HepG2 (cell line): ENCODE results near the gene MB. TPM values are rescaled to one million over a fixed set of nuclear protein-coding genes. Genes with fewer than 3 reads are reported as not detected.
A peak's percentile ranks its signal among the peaks of the same experiment; 100 is the strongest.

Experiments used
- ATAC-seq: fragments of 200-7000 bp; cut with Tn5 transposase; 3 replicates; pipeline ENCODE4 v1.9.1; 2020; ENCODE audit warnings: mild to moderate bottlenecking, moderate library complexity
- BruUV-seq: library from RNA; stranded (reverse); fragments of 400-500 nt; replicated peaks from 2 replicates; lab custom pipeline; 2021; lab: Mats Ljungman, UMichigan
- CTCF ChIA-PET: fragments of 300-600 bp; formaldehyde crosslinking; extraction: SDS; loops from one replicate; lab custom pipeline; 2021; ENCODE audit warnings: low total read pairs, inconsistent platforms, low intra/inter-chr PET ratio; lab: Yijun Ruan, JAX
- POLR2A ChIA-PET: fragments of 350-600 bp; sonication (Branson Sonifier 250); formaldehyde crosslinking; loops from one replicate; lab custom pipeline; 2020; ENCODE audit warnings: antibody characterized with exemption, inconsistent platforms; lab: Yijun Ruan, JAX
- DNase-seq: peaks from one replicate; pipeline ENCODE4 v3.0.0-alpha.2; 2015; ENCODE audit warnings: low spot score
- FAIRE-seq: peaks from 3 replicates; lab custom pipeline; 2011; peaks lifted over from hg19 to GRCh38; lab: Jason Lieb, UNC
- H2AFZ ChIP-seq: one replicate; pipeline ENCODE4 v1.6.1; 2011; ENCODE audit warnings: low read length, inconsistent platforms
- H3K27ac ChIP-seq: fragments of 300-600 bp; 3 replicates; pipeline ENCODE4 v1.8.0; 2011; ENCODE audit warnings: mixed run types, mild to moderate bottlenecking, mixed read lengths, low read length, inconsistent platforms; ENCODE audit not compliant: insufficient read depth; ENCODE audit errors: extremely low read length
- H3K27me3 ChIP-seq, 2 experiments: fragments of 200-600 bp in 1 of 2; 2 replicates in 1 of 2; 3 replicates in 1 of 2; pipeline versions ENCODE4 v1.6.0 to v1.8.0; 2011; ENCODE audit warnings: low read length in 2 of 2, mild to moderate bottlenecking in 2 of 2, moderate library complexity in 2 of 2, inconsistent platforms in 1 of 2; ENCODE audit not compliant: insufficient read depth in 2 of 2, control insufficient read depth in 1 of 2
- H3K36me3 ChIP-seq, 2 experiments: fragments of 200-600 bp in 1 of 2; replicated peaks in 1 of 2; 2 replicates in 1 of 2; 3 replicates in 1 of 2; pipeline versions ENCODE4 v1.5.1 to v1.8.0; 2011; ENCODE audit warnings: low read length in 2 of 2, inconsistent platforms in 1 of 2; ENCODE audit not compliant: insufficient read depth in 2 of 2, control insufficient read depth in 1 of 2
- H3K4me1 ChIP-seq: 2 replicates; pipeline ENCODE4 v1.5.1; 2012; ENCODE audit warnings: low read length, inconsistent platforms; ENCODE audit not compliant: insufficient read depth
- H3K4me2 ChIP-seq: 2 replicates; pipeline ENCODE4 v1.6.0; 2011; ENCODE audit warnings: low read depth, low read length, inconsistent platforms
- H3K4me3 ChIP-seq, 3 experiments: fragments of 200-600 bp in 1 of 3; sonication (generic), shearing (Covaris generic) in 1 of 3; replicated peaks in 1 of 3; 2 replicates each; pipeline ENCODE4 v1.5.1; 2011 to 2016; ENCODE audit warnings: low read length in 3 of 3, inconsistent platforms in 2 of 3, low read depth in 2 of 3, mild to moderate bottlenecking in 2 of 3, control low read depth in 1 of 3, mixed read lengths in 1 of 3; ENCODE audit not compliant: insufficient read depth in 1 of 3
- H3K79me2 ChIP-seq: one replicate; pipeline ENCODE4 v1.6.1; 2011; ENCODE audit warnings: low read length, inconsistent platforms; ENCODE audit not compliant: insufficient read depth
- H3K9ac ChIP-seq: 2 replicates; pipeline ENCODE4 v1.6.0; 2011; ENCODE audit warnings: mild to moderate bottlenecking, low read depth, low read length, inconsistent platforms; ENCODE audit not compliant: insufficient read depth
- H3K9me3 ChIP-seq: 2 replicates; pipeline ENCODE4 v1.5.1; 2012; ENCODE audit warnings: mild to moderate bottlenecking, low read length
- H4K20me1 ChIP-seq: 2 replicates; pipeline ENCODE4 v1.6.0; 2011; ENCODE audit warnings: inconsistent platforms, mild to moderate bottlenecking, low read length, moderate library complexity; ENCODE audit not compliant: insufficient read depth
- BCL3 ChIP-seq: sonication (generic); formaldehyde crosslinking; IDR thresholded peaks from 2 replicates; pipeline ENCODE4 v1.5.1; 2020; ENCODE audit warnings: mild to moderate bottlenecking, missing genetic modification reagents, moderate library complexity
- HNRNPLL ChIP-seq: fragments of 200-400 bp; formaldehyde crosslinking; IDR thresholded peaks from 2 replicates; pipeline ENCODE4 v1.6.1; 2017; ENCODE audit warnings: mild to moderate bottlenecking, low read depth, low read length; ENCODE audit not compliant: poor library complexity, severe bottlenecking
- HOXD1 ChIP-seq: sonication (generic); formaldehyde crosslinking; IDR thresholded peaks from 2 replicates; pipeline ENCODE4 v1.5.0; 2020; ENCODE audit warnings: missing genetic modification reagents
- NR1H2 ChIP-seq: sonication (generic); formaldehyde crosslinking; IDR thresholded peaks from 2 replicates; pipeline ENCODE4 v1.8.1; 2022; ENCODE audit warnings: low read depth, missing genetic modification reagents, borderline replicate concordance
- PITX1 ChIP-seq: sonication (generic); formaldehyde crosslinking; IDR thresholded peaks from 2 replicates; pipeline ENCODE4 v1.5.1; 2020; ENCODE audit warnings: mild to moderate bottlenecking, missing genetic modification reagents
- RFX1 ChIP-seq: fragments of 450-650 bp; IDR thresholded peaks from 2 replicates; pipeline ENCODE4 v1.6.1; 2017
- SALL2 ChIP-seq: sonication (generic); formaldehyde crosslinking; IDR thresholded peaks from 2 replicates; pipeline ENCODE4 v1.8.1; 2023; ENCODE audit warnings: mild to moderate bottlenecking, missing genetic modification reagents, inconsistent platforms
- SMAD3 ChIP-seq: sonication (generic); formaldehyde crosslinking; IDR thresholded peaks from 2 replicates; pipeline ENCODE4 v1.4.0; 2020; ENCODE audit warnings: missing genetic modification reagents
- SP5 ChIP-seq: IDR thresholded peaks from 2 replicates; pipeline ENCODE4 v1.6.1; 2016; ENCODE audit warnings: low read depth, borderline replicate concordance
- U2AF1 ChIP-seq: fragments of 200-400 bp; formaldehyde crosslinking; optimal IDR thresholded peaks from 2 replicates; pipeline ENCODE3; 2017; ENCODE audit warnings: mild to moderate bottlenecking, low read depth, low read length
- ZMAT5 ChIP-seq: sonication (generic); formaldehyde crosslinking; IDR thresholded peaks from 2 replicates; pipeline ENCODE4 v1.5.0; 2020; ENCODE audit warnings: mild to moderate bottlenecking, low read depth, missing genetic modification reagents, borderline replicate concordance
- ZNF335 ChIP-seq: sonication (generic); formaldehyde crosslinking; IDR thresholded peaks from 2 replicates; pipeline ENCODE4 v1.4.0; 2020; ENCODE audit warnings: missing genetic modification reagents
- ZNF549 ChIP-seq: sonication (generic); formaldehyde crosslinking; IDR thresholded peaks from 2 replicates; pipeline ENCODE4 v1.5.0; 2020; ENCODE audit warnings: missing genetic modification reagents
- ZNF747 ChIP-seq: sonication (generic); formaldehyde crosslinking; IDR thresholded peaks from 2 replicates; pipeline ENCODE4 v1.8.1; 2023; ENCODE audit warnings: missing genetic modification reagents, mild to moderate bottlenecking, borderline replicate concordance
- ZSCAN5A ChIP-seq: sonication (generic); formaldehyde crosslinking; IDR thresholded peaks from 2 replicates; pipeline ENCODE4 v1.8.0; 2022; ENCODE audit warnings: mild to moderate bottlenecking, missing genetic modification reagents, borderline replicate concordance
- WGBS: methylation state at CpG from one replicate; pipeline ENCODE4 v1.1.6; 2017; ENCODE audit warnings: low lambda C conversion rate; 5-methylcytosine and 5-hydroxymethylcytosine counted together
- in situ Hi-C: cut with HindIII; loops from 2 replicates; pipeline ENCODE4 v1.10.0; 2017; ENCODE audit warnings: low pct_unique_long_range_greater_than_20kb; ENCODE audit not compliant: extremely low pct_ligation_motif_present
- intact Hi-C: fragments of 100-400 bp; cut with micrococcal nuclease; formaldehyde crosslinking; loops from one replicate; pipeline ENCODE4 v1.10.0; 2022; ENCODE audit not compliant: unreplicated experiment
- polyA plus RNA-seq, 8 experiments: library from polyadenylated mRNA; depleted of rRNA in 3 of 8; stranded (reverse) in 7 of 8; unstranded in 1 of 8; fragments of >200 nt; fragmentation: Illumina TruSeq in 4 of 8; extraction: Trizol in 4 of 8; gene quantifications; 2 replicates each; pipeline versions ENCODE4 v1.2.1 to v1.2.3, GENCODE V29; 2011 to 2016; ENCODE audit warnings: low read depth in 4 of 8, missing spikeins in 1 of 8, mixed read lengths in 1 of 8; ENCODE audit not compliant: insufficient read depth in 1 of 8
- total RNA-seq, 5 experiments: library from RNA; depleted of rRNA; stranded (reverse); fragments of >200 nt; fragmentation: Illumina TruSeq; extraction: Trizol; gene quantifications; 2 replicates each; pipeline ENCODE4 v1.2.3, GENCODE V29; 2016; ENCODE audit warnings: low read depth in 1 of 5

MB gene
- total and polyA plus RNA-seq, 2 of the 13 experiments (the other 11 are each of a cell fraction or from before 2014, with no cell fraction given) = 0.07 TPM; not detected in 1

GRCh38 chr22:35622191-35622913 is 5.2 kb upstream of the MB start:
- Histone ChIP-seq H3K9ac (no peak overlapping the region), H3K27me3 (peaks cover 0 to 27% of the 10 kb centered on the region in 2 experiments; a peak in 2 of 5 replicates), H3K79me2 (no peaks in the 10 kb centered on the region), H3K4me2 (no peak overlapping the region), H3K36me3 (no peaks in the 10 kb centered on the region), H3K9me3 (no peaks in the 10 kb centered on the region), H2AFZ (no peak overlapping the region), H3K4me3 (no peak overlapping the region), H3K27ac (no peak overlapping the region), H3K4me1 (peaks cover 24% of the 10 kb centered on the region), H4K20me1 (no peaks in the 10 kb centered on the region)
- in situ Hi-C loops = loop anchor here (10.0 kb wide), 1 partner anchor 58 kb away; no protein-coding TSS in a partner anchor
- intact Hi-C loops = loop anchor here (5.0 kb wide), 1 partner anchor 190 kb away; no protein-coding TSS in a partner anchor
- ATAC-seq (no peak), FAIRE-seq (no peak), DNase-seq (no peak)
- CTCF ChIA-PET = interaction anchor here (1.4 kb wide), 1 partner anchor 272 kb away, joined by 7 read pairs; no protein-coding TSS in a partner anchor
- 25% methylated on average over 7 of the region's 9 CpGs for WGBS
- TF ChIP-seq PITX1 = peak; percentile 77; the same call in 1 of the 2 replicates
- no peak for TF ChIP-seq RFX1
- no TSS peak for BruUV-seq
- POLR2A ChIA-PET = interaction anchor here (1.7 kb wide), 1 partner anchor 11 kb away, joined by 5 read pairs; no protein-coding TSS in a partner anchor

GRCh38 chr22:35621451-35621850 is 4.3 kb upstream of the MB start:
- no peak for FAIRE-seq
- in situ Hi-C loops = loop anchor here (10.0 kb wide), 1 partner anchor 57 kb away; no protein-coding TSS in a partner anchor
- H4K20me1 ChIP-seq = no peaks in the 10 kb centered on the region
- TF ChIP-seq ZNF747 (CRISPR knock-in tag) = no peak
- TF ChIP-seq BCL3 (CRISPR knock-in tag) = no peak
- no peak for TF ChIP-seq ZNF335 (CRISPR knock-in tag)
- no peak for TF ChIP-seq HNRNPLL
- TF ChIP-seq SMAD3 (CRISPR knock-in tag) = no peak
- no peak for TF ChIP-seq ZMAT5 (CRISPR knock-in tag)
- TF ChIP-seq SP5 (CRISPR knock-in tag) = no peak
- TF ChIP-seq NR1H2 (CRISPR knock-in tag) = no peak
- no peak for TF ChIP-seq U2AF1
- TF ChIP-seq SALL2 (CRISPR knock-in tag) = no peak
- no peak for TF ChIP-seq HOXD1
- no peak for TF ChIP-seq ZSCAN5A (CRISPR knock-in tag)
- TF ChIP-seq ZNF549 (CRISPR knock-in tag) = no peak

More at GRCh38 chr22:35621451-35621850, 4.3 kb upstream of the MB start:
- Histone ChIP-seq H3K79me2 (no peaks in the 10 kb centered on the region), H3K9me3 (no peaks in the 10 kb centered on the region), H3K4me1 (peaks cover 18% of the 10 kb centered on the region), H2AFZ (no peak overlapping the region), H3K27ac (no peak overlapping the region), H3K27me3 (peaks cover 0 to 27% of the 10 kb centered on the region in 2 experiments; a peak in 2 of 5 replicates), H3K4me2 (no peak overlapping the region), H3K4me3 (no peak overlapping the region), H3K36me3 (no peaks in the 10 kb centered on the region), H3K9ac (no peak overlapping the region)
- ChIA-PET CTCF (no interaction called here), POLR2A (interaction anchor here (1.7 kb wide), 1 partner anchor 10 kb away, joined by 5 read pairs; no protein-coding TSS in a partner anchor)
- WGBS = 49% methylated on average over 6 of the region's 6 CpGs
- ATAC-seq (no peak), DNase-seq (no peak)
- intact Hi-C loops = loop anchor here (5.0 kb wide), 1 partner anchor 189 kb away; no protein-coding TSS in a partner anchor
- no TSS peak for BruUV-seq
